Mammary epithelial cell (primary cell): ENCODE measurements around the gene ZNF3.

Experiments
- CTCF ChIP-seq, 2 donors: IDR thresholded peaks in 1 of 2; conservative IDR thresholded peaks in 1 of 2; 2 replicates each; pipeline ENCODE4 v1.5.1; 2011 to 2012; ENCODE audit warnings: inconsistent platforms in 2 of 2, low read length in 2 of 2, mild to moderate bottlenecking in 2 of 2, control low read depth in 1 of 2, low read depth in 1 of 2; ENCODE audit not compliant: insufficient read depth in 1 of 2; ENCODE audit errors: extremely low read depth in 1 of 2
- EZH2 ChIP-seq: IDR thresholded peaks from 2 replicates; pipeline ENCODE4 v1.6.1; 2012; ENCODE audit warnings: low read length, inconsistent platforms, borderline replicate concordance

- TF ChIP-seq CTCF (conservative IDR thresholded peaks at IDR 0.05 in 1 of 2, IDR thresholded peaks at IDR 0.05 in 1 of 2; ENCODE audit: extremely low read depth in 1 of 2, insufficient read depth in 1 of 2, low read depth in 1 of 2, low read length in 2 of 2): no peak
- no peak for TF ChIP-seq EZH2
Measured at GRCh38 chr7:100093498-100093897, 12.0 kb upstream of the ZNF3 start.
